GM19455 (cell line): Measurements from ENCODE around the gene NFIX.

ENCODE experiments used
- ATAC-seq: cut with Tn5 transposase; IDR thresholded peaks from one replicate; pipeline ENCODE4 v1.9.1; 2021; ENCODE audit not compliant: unreplicated experiment

Gene NFIX

DNA sequence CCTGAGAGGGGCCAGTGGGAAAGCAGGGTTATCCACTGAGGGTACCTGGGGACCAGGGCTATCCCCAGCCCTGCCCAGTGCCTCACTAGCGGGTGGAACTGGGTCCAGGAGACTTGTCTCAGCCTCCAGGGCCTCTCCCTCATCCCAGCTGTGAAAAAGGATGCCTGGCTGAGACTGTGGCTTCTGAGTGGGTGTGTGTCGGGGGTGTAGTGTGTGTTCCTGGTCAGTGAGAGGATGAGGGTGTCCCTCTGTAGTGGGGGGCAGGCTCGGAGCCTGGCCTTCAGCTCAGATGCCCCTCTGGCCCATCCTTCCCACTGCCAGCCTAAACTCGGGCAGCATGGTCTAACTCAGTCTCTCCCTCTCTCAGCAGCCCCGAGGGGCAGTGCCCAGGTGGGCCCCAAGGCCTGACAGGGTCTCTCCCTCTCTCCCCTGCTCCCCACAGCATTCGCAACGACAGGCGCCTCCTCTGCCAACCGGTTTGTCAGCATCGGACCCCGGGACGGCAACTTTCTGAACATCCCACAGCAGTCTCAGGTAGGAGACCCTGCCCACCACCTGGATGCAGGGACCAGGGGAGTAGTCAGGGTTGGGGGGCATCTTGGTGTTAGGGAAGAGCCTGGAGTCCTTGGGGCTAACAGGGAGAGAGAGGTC, 94.7 kb downstream of the NFIX start:
- no peak for ATAC-seq

DNA sequence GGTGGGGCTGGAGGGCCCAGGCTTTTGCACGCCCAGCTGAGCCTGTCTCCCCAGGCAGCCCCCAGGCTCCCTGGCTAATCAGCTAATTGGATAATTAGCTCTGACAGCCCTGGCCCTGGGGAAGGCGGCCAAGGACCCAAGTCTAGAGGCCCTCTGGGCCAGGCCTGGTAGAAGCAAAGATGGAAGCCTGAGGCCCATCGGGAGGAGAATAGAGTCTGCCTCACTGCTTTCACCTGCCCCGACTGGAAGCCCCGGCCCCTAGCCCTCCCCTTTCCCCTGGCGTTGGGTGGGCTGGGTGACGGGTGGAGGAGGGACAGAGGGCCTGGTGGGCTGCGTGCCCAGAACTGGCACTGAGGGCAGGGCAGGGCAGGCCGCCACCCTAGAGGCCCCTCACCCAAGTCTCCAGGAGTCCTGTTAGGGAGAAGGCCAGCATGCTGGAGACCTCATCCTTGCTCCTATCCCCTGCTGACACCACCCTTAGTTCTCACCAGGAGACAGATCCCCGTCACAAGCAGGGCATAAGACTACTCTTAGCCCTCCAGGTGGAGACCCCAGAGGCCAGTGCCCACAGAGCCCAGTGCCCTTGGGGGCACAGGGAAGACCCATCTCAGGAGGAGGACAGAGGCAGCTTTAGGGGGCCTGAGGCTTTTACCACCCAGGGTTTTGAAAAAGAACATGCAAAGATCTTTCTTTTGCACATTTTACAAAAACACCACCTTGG, 95.4 kb downstream of the NFIX start:
- no peak for ATAC-seq

DNA sequence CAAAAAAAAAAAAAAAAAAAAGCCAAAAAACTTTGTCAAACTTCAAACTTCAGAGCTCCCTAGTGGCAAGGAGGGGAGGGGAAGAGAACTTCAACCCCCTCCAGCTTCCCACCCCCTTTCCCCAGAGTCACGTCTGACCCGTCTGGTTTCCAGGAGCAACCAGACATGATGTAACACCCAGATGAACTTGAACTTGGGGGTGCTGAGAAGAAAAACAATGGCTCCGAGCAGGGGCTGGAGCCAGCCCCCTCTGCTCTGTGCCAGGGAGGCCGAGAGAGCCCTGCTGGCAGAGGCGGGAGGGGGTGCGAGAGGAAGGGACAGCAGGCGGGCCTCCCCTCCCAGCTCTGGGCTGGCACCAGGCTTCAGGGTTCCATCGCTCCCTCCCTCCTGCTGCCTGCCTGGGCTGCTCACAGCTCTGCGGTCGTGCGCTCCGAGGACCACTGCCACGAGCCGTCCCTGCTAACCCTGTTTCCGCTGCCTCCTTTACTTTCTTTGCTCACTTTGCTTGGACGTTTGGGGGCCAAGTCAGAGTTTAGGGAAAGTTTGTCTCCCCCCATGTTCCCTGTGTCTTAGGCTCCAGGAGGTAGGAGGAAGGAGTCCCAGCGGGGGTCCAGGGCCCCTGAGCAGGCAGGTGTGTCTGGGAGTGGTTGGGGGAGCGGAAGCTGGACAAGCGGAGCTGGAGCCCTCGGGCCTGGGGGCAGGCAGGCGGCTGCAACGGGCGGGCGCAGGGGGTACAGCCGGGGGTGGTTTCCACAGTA, 96.3 kb downstream of the NFIX start:
- ATAC-seq = no peak

DNA sequence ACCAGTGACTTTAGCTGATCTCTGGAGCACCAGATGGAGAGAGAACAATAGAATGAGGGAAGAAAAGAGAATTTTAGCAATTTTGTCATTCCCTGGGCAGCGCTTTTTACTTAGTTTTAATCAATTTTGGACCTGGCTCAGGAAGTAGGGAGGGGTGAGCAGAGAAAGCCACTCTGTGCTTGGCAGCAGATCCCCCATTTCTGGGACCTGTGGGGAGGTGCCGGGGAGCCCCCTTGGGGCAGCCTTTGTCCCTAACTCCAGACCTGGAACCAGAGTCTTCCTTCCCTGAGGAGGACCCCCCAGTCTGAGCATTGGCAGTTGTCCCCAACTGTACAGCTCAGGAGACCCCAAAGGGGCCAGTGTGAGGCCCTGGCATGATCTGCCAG, 96.9 kb downstream of the NFIX start:
- ATAC-seq = no peak

DNA sequence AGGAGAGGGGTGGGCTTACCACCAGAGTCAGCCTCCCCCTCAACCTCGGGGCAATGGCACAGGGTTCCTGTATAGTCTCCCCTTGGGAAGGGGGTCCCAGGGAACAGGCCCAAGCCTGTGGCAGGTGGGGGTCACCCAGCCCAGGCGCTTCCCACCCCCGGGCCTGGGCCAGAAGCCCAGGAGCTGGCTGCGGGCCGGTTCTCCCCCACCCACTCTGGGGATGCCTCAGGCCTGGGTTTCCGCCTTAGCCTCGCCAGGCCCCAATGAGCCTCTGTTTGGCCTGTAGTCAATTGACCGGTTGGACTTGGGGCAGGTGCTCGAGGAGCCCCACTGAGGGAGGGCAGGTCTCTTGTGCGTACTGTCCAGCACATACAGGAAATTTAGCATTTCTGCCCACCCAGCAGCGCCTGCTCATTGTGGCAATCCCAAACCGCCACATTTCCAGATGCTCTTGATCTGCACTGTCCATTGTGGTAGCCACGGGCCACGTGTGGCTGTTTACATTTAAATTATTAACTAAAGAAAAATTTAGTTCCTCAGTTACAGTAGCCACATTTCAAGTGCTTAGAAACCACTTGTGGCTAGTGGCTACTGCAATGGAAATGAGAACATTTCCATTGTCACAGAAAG, 97.4 kb downstream of the NFIX start:
- ATAC-seq = no peak

DNA sequence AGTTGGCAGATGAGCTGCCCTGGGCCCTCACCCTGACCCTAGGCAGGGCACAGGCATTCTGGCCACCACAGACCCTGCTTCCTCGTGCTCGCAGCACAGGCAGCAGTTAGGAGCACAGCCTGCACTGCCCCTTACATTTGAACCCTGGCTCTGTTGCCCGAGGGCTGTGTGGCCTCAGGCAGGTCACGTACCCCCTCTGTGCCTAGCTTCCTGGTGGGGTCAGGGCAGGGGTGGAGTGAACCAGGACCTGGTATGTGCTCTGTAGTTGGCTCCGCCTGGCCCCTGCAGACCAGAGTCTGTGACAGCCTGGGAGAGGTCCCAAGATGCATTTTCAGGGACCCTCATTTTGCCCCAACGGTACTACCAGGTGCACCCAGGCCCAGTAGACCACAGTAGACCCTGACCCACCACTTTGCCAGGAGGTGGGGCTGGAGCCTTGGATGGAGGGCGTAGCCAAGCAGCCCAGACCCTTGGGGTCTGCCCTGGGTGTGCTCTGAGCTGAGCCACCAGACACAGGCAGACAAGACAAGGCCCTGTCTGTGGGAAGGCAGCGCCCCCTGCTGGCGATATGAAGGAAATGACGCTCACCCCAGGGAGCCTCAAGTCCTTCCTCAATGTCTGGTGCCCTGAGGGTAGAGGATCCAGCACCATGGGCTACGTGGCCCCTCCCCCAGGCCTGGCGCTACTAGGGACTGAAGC, 98.3 kb downstream of the NFIX start:
- ATAC-seq = no peak

DNA sequence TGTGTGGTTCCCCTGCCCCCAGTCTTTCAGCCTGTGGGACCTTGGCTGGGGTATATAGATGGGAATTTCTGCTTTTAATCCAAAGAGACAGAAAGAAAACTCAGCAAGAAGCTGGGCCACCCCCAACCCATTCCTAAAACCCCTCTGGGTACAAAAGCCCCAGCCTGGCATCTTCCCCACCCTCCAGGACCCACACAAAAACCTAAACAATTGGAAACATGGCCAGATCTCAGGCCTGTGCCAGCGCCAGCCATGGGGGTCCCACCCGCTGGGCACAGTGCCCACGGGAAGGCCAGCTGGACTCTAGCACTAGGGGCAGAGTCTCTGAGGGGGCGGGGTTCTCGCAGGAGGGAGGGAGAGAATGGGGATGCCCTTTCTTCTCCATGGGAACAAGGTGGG, 98.8 kb downstream of the NFIX start:
- ATAC-seq = no peak

DNA sequence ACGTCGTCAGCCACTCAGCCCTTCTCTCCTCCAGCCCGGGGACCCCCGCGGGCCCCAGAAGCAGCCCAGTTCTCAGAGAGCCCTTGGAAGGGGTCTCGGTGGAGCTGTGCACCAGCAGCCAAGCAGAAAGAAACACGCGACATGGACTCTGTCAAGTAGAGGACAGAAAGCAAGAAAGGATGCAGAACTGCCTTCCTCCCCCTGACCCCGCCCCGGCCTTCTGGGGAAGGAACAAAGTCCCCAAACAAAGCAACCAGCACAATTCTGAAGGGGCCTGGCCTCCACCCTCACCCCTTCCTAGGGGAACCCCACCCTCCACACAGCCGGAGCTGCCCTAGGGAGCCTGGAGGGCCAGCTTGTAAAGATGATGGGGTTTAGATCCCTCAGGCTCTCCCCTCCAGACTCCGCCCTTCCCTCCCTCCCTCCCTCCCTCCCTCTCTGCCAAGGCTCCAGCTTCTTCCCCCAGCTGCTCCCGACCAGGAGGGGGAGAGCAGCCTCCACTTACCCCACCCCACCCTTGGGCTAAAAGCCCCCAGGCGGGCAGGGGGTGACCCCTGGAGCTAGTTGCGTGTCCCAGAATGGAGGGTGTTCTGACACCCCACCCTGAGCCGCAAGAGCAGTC, 99.6 kb downstream of the NFIX start:
- no peak for ATAC-seq

DNA sequence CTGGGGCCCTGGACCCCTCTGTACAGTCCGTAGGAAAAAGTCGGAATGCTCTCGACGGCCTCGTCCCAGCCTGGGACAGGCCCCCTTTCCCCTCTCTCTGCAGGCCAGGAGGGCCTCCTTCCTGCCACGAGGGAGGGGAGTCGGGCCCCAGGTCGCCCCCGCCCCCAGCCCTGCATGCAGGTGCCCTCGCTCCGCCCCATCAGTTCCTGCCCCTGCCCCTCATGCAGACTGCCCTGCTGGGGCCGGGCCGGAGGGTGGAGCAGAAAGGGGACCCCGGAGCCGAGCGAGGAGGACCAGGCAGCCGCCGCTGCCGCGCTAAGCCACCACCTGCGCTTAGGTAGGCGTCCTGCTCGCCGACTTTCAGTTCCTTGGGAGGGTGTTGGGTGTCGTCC, 100.1 kb downstream of the NFIX start:
- ATAC-seq = no peak

DNA sequence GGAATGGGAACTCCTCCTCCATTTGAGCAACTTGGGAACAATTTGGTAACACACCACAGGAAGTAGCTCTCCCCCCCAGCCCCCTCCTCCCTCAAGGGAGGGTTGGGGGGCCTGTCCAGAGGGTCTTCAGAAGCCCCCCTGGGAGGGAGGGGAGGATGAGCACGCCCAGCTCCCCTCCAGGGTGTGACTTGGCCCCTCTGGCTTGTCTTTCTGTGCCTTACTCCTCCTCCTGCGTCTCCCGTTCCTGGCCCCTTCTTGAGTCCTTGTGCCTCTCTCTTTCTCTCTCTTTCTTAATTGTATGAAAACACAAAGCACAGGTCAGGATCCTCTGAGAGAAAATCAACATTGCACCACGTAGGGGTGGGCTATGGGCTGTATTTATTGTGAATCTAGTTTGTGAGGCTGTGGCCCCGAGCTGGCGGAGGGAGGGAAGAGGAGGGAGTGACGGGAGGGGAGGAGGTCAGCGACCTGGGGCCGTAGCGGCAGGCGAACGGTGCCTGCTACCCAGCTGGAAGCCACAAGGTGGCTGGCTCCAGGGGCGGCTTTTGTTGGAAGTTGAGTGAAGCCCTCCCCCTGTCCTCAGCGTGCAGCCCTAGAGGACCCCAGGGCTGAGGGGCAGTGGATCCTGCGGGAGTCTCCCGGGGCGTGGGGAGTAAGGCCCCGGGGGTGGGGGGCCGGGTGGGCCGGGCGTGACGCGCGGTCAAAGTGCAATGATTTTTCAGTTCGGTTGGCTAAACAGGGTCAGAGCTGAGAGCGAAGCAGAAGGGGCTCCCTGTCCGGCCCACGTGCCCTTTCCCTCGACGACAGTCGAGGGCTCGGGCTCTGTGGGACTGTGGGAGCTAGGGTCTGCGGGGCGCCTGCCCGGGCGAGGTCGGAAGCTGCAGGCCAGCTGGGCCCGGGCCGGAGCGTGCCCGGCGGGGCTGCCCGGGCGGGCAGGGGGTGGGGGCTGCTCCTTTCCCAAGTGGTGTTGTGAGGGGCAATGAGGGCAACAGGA, 101.0 kb downstream of the NFIX start:
- ATAC-seq = no peak

DNA sequence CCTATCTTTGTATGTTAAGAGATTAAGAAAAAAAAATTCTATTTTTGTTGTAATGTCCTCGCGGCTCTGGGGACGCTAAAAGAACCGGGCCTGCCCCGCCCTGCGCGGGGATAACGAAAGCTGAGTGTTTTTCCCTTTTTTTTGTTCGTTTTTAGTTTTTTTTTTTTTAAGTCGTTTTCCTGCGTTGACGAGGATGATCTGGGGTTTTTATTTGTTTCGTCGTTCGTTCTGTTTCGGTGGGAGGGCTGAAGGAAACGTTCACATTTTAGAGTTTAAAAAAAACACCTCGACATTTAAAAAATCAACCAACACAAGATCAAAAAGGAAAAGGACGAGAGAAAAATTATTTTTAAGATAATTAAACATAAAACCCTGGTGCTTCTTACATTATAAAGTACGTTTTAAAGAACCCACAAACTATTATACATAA, 101.8 kb downstream of the NFIX start:
- ATAC-seq = no peak

DNA sequence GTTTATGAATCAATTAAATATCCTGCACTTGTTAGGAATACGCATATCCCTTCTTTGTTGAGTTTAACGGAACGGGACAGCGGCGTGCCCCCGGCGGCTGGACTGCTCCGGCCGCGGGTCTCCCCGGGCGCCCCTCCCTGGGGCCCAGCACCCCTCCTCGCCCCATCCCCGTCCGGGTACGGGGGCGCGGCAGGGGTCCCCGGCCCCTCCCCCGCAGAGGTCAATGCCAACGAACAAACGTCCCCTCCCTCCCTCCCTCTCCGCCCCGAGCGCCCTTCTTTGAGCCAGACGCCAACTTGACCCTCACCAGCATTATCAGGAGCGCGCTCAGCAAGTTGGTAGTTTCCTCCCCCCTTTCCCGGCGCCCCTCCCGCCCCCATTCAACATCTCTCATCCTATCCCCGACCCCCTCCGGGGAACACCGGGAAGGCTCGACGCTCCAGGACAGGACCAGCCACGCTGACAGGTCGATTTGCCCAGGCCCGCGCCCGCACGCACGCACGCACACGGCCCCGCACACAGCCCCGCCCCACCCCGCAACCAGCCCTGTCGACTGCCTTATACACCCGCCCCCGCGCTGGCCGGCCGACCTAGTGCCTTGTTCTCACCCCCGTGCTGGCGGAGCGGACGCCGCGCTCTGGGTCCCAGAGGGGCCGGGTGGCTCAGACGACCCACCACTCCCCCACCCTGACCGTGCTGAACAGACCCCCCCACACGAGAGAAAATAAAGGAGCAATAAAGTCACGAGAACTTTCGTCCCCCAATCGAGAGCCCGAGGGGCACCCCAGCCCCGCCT, 102.4 kb downstream of the NFIX start:
- ATAC-seq = no peak

DNA sequence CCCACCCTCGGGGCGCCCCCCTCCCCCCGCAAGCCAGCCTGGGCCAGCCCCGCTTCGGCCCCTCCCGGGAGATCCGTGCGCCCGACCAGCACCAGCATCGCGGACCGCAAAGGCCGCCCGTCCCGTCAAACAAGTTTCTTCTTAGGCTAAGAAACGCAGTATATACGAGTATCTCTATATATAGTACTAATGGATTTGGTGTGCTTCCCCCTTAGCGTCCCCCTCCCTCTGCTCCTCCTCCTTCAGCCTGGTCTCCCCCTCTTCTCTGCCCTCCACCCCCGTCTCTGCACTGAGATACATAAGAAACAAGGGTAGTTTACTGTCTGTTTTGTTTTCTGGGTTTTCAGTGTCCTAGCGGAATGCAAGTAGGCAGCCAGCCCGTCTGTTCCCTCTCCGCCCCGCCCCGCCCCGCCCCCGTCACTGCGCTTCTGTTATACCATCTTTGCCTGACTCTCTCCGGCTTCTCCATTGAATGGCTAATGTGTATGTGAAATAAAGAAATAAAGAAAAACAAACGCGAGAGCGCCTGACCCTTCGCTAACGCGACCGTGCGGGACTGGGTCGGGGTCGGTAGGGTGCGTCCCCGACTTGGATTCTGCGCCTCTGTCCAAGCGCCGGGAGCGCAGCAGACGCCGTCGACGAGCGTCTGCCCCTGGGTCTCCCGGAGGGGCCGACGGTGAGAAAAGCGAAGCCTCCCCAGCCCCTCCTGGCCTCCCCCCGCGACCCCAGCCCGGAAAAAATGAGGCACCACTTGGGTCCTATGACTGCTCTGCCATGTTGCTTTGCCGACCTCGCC, 103.2 kb downstream of the NFIX start:
- no peak for ATAC-seq

DNA sequence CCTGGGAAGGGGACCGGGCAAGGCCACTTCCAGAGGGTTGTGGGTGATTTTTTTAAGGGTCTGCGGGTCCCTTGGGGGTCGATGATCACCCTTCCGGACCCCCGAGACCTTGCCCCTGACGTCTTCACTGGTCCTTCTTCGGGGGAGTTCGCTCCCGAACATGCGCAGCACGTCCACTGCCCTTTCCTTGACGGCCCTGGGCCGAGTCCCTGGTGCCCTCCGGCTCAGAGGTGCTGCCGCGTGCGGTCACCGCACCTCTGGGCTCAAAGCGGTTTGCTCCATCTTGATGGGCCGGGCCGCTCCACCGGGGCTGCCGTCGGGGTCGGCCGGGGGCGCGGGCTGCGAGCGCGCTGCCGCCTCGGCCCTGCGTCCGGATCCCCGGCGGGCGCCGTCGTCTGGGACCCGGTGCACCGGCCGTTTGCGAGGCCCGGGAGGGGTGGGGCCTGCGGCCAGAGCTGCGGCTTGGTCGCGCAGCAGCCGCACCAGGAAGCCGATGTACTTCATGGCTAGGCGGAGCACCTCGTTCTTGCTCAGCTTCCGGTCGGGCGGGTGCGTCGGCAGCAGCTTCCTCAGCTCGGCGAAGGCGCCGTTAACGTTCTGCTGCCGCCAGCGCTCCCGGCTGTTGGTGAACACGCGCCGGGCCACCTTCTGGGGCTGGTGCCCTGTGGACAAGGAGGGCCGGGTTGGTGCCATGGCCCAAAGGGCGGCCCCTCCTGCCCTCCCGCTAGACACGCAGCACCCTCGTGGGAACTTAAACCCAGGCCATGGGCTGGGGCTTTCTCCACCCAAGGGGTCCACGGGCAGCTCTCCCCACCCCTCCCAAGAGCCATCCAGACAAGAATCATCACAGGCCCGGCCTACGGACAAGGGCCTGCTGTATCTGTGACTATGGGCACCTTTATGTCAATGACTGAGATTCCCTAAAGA, 104.1 kb downstream of the NFIX start:
- no peak for ATAC-seq

DNA sequence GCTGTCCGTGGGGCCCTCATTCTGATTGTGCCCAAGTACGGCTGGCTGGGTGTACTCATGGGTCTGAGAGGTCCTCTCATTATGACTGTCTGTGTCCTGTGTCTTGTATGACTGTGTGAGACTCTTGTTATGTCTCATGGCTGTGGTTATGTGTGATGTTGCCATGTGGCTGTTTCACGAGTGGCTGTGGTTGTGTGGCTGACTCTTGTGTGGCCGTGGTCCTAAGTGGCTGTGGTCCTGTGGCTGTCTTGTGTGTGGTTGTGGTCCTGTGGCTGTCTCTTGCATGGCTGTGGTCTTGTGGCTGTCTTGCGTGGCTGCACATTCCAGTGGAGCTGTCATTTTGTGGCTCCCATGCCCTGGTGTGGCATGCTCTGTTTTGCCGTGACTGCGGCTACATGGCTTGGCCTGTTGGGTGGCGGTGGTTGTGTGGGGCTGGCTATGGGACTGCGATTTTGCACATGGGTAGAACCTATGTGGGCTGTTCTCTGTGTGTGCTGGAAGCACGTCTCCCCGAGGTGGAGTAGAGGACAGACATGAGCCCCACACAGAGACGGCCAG, 104.8 kb downstream of the NFIX start:
- no peak for ATAC-seq

DNA sequence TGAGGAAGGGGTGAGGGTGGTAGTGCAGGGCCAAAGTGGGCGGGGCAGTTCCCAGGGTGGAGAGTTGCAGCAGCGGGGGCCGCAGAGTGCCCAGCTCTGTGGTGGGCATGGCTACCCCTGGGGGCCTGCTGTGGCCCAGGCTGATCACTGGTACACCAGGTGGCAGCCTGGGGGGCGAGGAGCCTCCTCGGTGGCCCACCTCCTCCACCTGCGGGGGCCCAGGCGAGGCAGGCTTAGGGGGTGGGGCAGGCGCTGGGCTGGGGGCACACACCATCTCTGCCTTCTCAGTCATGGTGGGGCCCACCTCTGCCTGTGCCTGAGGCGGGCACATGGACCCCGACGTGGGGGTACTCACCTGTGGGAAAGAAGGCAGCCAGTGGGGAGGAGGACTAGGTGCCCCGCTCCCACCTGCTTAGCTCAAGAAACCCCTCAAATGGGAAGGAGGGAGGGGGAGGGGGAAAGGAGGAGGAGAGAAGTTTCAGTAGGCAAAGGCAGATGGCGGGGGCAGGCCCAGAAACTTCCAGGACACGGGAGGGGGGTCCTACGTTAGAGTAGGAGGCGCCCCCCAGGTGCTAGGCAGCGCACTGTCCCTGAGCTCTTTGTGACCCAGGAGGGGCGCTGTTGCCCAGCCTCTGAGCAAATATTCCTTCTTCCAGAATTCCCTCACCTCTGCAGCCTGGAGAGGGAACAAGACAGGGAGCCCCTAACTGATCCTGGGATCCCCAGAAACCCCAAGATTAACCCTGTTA, 105.7 kb downstream of the NFIX start:
- ATAC-seq = no peak
